T follicular helper cell (primary cell): Measurements from ENCODE around the gene DLG5.

Experiments
- DNase-seq: peaks from one replicate; pipeline ENCODE4 v3.0.0-alpha.2; 2020; ENCODE audit warnings: low read depth

Gene DLG5

DNA sequence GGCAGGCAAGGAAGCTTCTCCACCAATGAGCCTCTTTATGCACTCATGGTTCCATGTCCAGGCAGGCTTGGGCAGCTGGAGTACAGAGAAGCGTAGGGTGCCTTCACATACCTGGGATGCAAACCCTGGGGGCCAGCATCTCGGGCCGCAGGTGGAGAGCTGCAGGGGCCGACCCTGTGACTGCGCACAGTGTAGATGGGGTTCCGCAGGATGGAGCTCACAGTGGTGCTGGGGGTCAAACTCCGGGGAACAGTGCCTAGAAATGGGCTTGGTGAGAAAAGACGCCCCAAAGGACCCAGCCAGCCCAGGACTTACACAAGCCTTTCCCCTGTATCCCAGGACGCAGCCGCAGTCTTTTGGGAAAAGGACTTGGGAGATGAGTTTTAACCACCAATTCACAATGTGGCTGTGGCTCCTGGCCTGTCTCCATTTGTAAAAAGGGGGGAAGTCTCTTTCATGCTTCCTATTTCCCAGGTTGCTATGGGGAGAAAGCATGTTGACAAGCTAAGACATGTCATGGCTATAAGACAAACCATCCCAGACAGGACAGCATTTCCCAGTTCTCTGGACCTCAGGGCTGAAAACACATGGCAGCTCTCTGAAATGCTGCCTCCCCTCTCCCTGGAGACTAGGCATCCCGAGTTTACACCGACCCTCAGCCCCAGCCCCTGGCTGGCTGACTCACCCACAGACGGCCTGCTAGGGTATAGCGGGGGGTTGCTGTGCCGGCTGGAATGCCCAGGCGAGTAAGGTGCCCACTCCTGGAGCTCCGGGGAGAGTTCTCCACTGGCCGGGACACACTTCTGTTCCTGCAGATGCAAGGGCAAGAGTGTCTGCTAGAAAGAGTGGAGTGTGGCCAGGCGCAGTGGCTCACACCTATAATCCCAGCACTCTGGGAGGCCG is 107.1 kb downstream of the DLG5 start:
- no peak for DNase-seq

- DNase-seq: no peak
Measured at GRCh38 chr10:77818378-77818777, 108.2 kb downstream of the DLG5 start.

GRCh38 chr10:77817541-77817940 is 109.0 kb downstream of the DLG5 start:
- DNase-seq: no peak

DNA sequence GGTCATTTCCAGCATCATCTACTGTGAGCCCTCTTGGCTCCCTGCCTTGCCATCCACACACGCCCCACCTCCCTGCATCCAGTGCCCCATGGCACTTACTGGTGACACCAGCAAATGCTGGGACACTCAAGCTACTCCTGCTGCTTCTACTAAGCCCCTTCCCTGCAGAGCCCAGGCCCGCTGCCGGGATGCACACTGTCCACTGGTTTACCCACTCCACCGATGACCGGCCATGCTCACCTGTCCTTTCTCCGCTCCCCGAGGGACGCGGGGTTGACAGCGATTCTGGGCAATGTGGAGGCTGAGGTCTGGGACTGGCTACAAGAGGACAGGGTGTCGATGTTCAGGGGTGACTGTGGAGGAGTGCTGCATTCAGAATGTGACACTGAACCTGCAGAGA is 110.2 kb downstream of the DLG5 start:
- DNase-seq: no peak

DNA sequence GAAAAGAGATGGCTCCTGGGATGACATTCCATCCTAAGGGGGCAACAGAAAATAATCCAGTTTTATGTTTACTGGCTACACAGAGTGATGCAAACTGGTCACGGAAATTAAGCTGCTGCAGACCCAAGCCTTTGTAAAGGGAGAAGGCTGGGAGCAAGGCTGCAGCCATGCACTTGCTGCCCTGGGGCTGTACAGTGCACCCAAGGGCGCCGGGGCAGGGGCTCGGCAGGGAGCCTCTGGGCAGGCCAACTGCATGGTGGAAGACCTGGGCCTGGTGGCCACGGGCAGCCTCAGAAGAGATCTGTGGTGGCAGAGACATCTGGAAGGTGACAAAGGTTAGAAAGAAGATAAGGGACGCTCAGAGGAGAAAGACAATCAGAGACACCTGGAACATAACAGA is 113.8 kb downstream of the DLG5 start:
- DNase-seq: no peak

DNA sequence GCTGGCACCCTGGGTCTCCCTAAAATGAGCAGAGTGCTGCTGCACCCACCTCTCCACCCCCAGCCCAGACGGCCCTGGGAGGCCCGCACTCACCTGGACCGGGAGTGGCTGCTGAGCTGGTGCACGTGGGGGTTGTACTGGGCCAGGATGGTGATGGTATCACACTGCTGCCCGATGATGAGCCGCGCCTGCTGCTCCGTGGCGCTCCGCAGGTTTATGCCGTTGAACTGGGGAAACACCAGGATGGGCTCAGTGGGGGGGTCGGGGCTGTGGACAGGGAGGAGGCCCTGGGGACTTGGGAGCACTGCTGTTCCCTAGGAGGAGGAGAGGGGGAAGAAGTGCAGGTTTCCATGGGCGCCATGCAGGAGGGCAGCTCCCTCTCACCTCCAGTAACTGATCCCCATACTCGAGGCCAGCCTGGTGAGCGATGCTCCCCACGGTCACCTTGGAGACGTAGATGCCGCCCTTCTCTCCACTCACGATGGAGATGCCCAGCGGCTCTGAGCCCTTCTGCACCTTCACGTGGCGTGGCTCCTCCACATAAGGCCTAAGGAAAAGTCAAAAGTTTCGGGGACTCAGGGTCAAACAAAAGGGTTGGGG is 114.6 kb downstream of the DLG5 start:
- no peak for DNase-seq

- no peak for DNase-seq
Measured at GRCh38 chr10:77810446-77811335, 115.9 kb downstream of the DLG5 start.

DNA sequence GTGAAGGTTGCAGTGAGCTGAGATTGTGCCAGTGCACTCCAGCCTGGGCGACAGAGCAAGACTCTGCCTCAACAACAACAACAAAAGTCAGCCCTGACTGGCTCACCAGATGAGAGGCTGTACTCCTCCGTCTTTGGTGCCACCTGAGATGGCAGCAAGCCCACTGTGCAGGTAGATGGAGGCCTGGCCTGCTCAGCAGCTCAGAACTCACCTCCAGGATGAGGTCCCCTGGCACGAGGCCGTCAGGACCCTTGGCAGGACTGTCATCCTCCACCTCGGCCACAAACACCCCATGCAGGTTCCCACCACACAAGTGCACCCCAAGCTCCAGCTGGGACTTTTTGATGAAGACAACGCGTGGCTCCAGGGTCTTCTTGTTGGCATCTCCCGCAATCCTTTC is 117.2 kb downstream of the DLG5 start:
- DNase-seq: no peak

DNA sequence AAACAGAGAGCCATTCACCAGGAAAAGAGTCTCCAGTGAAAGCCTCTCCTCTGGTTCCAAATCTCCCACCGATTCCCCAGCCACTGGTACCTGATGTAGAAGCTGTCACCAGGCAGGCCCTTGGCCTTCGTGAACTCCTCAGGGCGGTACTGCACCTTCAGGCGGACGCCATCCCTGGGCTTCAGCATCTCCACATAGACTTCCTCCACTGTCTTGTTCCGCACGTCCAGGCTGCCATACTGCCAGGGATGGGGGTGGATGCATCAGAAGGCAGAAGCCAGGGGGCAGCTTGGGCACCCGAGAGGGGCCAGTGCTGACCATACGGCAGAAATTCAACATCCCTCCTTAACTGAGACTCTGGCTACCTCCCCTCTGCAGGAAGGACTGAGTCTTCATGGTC is 118.8 kb downstream of the DLG5 start:
- no peak for DNase-seq

- no peak for DNase-seq
Measured at GRCh38 chr10:77806511-77807157, 119.9 kb downstream of the DLG5 start.

DNA sequence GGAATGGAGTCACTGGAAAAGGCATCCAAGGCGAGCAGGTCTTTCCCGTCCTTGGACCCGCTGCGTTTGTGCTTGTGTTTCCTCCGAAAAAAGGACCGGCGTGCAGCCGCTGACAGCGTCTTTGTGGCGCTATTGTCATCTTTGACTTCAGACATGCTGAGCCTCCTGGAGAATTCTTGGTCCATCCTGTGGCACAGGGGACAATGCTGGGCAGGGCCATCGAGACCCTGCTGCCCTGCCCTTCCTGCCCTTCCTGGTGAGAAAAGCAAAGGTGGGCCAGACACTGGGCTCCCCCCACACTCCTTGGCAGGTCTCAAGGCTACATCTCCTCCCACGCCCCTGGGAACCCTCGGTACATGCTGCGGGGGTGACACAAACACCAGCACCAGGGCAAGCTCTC is 120.9 kb downstream of the DLG5 start:
- no peak for DNase-seq

- DNase-seq: no peak
Measured at GRCh38 chr10:77804371-77804770, 122.2 kb downstream of the DLG5 start.

DNA sequence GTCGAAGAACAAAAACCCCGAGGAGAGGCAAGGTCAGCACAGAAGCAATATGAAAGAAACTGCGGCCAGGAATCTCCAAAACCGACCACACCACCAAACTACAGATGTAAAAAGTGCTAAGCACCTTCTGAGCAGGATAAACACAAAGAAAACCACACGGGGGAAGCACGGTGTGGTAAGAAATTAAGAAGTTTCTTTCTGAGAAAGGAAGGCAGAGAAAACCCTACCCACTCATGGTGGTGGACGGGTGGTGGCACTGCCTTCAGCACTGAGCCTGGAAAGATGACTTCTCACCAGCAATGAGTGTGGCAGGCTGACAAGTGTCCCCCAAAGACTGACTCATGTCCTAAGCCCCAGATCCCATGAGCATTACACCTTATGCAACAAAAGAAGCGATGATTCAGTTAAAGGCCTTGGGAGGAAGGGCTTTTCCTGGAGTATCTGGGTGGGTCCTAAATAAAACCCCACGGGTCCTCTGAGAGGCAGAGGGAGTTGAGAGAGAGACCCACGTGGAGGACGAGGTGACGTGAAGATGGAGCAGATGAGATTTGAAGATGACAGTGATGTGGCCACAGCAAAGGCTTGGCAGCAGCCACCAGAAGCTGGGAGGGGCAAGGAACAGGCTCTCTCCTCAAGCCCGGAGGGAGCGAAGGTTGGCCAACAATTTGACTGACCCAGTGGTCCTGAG is 124.9 kb downstream of the DLG5 start:
- no peak for DNase-seq

DNA sequence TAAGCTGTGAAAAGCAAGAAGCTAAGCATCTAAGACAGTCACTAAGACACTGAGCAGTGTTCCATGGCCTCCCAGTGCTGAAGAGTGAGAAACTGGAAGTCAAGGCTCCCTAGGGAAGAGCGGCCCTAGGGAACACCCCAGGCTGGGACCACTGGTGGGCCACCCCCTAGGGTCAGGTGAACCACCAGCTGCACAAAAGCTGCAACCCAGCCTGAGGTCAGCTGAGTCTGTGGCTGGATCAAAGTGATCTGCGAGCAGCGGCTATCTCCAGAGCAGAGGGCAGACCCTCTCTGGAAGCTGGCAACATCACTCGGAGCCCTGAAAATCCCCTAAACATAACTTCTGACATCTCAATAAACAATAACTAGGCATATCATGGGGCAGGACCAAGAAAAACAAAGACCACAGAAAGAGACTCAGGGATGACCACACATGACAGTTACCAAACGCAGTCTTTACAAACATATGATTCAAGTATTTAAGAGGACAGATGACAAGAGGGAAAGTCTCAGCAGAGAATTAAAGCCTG is 125.8 kb downstream of the DLG5 start:
- DNase-seq: no peak

GRCh38 chr10:77800320-77800719 is 126.2 kb downstream of the DLG5 start:
- no peak for DNase-seq

- DNase-seq: no peak
Measured at GRCh38 chr10:77799352-77799751, 127.2 kb downstream of the DLG5 start.

DNA sequence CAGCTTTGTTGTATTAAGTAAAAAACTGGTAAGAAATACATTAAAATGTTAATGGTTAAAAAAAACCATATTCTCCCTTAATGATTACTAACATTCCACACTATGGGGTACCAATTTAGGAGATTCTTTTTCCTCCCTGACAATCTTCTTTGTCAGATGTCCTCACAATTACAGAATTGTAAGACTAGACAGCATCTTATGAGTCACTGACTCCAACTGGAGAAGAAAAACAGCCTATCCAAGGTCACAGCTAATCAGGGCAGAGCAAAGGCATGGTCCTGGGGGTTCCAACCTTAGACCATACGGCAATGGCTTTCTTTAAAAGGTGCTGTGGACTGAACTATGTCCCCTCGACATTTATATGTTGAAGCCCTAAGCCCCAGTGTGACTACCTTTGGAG is 127.6 kb downstream of the DLG5 start:
- no peak for DNase-seq

DNA sequence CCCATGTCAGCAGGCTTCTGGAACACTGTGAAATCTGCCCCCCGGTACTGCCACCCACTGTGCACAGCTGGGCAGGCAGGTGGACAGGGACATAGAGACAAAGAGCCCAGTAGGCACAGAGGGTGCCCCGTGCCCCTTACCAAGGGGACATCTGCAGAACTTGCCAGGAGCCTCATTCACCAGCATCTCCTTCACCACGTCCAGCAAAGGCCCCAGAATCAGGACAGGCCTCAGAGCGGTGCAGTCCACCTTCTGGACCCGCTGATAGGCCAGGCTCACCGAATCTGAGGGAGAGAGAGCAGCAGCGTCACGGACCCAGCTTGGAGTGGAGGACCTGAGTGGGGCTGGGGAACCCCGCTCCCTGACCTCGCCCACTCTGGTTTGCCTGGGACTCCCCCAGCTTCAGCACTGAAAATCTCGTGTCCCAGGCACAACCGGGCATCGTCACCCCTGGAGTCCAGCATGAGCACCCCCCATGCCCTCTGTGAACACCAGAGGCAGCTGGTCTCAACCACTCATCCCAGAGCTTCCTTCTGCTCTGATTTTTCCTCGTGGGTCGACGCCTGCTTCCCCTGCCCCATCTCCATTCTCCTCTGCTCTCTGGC is 130.1 kb downstream of the DLG5 start:
- no peak for DNase-seq

DNA sequence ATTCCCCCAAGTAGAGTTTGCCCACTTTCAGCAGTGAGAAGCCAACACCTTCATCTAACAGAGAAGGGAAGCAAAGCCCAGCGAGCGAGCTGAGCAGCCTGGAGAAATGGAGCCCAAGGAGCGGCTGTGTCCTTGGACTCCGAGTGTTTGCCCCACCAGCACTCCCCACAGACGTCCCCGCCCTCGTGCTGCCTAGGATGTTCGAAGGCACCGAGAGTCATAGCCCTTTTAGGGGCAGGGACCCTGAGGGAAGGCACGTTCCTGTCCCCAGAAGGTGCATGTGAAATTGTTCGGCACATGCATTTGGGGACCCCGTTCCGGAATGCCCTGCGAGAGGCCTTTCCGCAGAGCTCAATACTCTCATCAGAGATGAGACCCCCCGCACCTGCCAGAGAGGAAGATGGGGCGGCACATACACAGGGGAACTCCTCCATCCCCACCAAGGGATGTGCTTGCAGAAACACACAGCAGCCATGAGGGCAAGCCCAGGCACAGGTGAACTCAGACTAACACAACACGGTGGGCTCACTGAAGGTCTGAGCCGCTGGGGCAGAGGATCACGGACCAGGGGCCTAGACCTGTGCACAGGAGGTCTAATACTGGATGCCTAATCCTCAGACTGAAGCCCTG is 131.0 kb downstream of the DLG5 start:
- DNase-seq: no peak
